GM12892 (cell line): ENCODE data around the gene NECTIN4.

ENCODE experiments used
- POLR2A ChIP-seq: IDR thresholded peaks from 2 replicates; pipeline ENCODE4 v1.6.1; 2011; ENCODE audit warnings: low read depth, low read length, control low read depth
- POLR2AphosphoS5 ChIP-seq: IDR thresholded peaks from 2 replicates; pipeline ENCODE4 v1.6.1; 2011; ENCODE audit warnings: low read depth, low read length, control low read depth

DNA sequence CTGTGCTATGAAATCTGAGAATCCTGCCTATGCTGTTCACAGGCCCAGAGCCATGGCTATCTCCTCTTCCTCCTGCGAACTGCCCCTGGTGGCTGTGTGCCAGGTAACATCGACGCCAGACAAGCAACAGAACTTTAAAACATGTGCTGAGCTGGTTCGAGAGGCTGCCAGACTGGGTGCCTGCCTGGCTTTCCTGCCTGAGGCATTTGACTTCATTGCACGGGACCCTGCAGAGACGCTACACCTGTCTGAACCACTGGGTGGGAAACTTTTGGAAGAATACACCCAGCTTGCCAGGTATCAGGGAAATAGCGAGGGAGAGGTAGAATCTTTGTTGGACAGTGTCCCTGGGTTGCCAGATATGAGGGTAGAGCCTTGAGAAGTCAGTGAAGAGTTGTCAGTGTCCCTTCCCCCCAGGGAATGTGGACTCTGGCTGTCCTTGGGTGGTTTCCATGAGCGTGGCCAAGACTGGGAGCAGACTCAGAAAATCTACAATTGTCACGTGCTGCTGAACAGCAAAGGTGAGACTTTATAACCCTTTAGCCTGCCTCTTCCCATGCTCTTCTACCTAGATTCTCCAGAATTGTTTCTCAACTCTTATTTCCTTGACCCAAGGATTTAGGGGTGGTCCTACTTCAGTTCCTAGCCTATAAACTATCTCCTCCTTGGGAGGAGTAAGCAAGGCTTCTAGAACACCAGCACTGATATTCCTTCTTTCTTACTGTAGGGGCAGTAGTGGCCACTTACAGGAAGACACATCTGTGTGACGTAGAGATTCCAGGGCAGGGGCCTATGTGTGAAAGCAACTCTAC, 29.9 kb upstream of the NECTIN4 start:
- TF ChIP-seq POLR2A: no peak; the same call in 1 of the 2 replicates
- 0 out of 2 replicates have a peak, but pooled peaks have one; percentile 33 for TF ChIP-seq POLR2AphosphoS5
